ENCODE results near the gene GPBP1.

DNA sequence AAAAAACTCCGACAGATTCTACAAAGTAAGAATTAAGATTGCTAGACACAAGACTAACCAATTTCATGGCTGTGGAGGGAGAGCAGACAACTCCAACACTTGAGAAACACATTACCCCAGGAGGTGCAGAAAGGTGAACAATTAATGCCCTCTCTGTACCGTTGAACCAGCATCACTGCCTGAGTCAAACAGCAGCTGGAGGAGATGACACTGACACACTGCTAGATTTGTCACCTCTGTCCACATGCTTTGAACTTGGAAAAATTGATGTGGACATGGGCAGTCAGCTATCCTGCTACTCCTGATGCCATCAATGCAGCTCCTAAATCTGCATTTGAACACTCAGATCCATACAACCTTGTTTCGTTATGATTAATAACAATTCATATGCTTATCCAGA is 51.7 kb downstream of the GPBP1 start:
- TF ChIP-seq, protein P1, sequence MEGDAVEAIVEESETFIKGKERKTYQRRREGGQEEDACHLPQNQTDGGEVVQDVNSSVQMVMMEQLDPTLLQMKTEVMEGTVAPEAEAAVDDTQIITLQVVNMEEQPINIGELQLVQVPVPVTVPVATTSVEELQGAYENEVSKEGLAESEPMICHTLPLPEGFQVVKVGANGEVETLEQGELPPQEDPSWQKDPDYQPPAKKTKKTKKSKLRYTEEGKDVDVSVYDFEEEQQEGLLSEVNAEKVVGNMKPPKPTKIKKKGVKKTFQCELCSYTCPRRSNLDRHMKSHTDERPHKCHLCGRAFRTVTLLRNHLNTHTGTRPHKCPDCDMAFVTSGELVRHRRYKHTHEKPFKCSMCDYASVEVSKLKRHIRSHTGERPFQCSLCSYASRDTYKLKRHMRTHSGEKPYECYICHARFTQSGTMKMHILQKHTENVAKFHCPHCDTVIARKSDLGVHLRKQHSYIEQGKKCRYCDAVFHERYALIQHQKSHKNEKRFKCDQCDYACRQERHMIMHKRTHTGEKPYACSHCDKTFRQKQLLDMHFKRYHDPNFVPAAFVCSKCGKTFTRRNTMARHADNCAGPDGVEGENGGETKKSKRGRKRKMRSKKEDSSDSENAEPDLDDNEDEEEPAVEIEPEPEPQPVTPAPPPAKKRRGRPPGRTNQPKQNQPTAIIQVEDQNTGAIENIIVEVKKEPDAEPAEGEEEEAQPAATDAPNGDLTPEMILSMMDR (IDR thresholded peaks at IDR 0.05): no peak
- no peak for TF ChIP-seq POLR2A (IDR thresholded peaks at IDR 0.05)
